NCI-H2196 (cell line): ENCODE measurements around the gene MRPL58.
"Not testable (repeated sequence)": the region's sequence is repeated elsewhere in the genome, so short reads cannot be mapped to it uniquely, and the experiment has no call there.

ENCODE experiments used
- DNase-seq: peaks from one replicate; lab custom pipeline; 2025; ENCODE audit not compliant: unreplicated experiment; lab: John Stamatoyannopoulos, UW

Gene MRPL58

GRCh38 chr17:74987418-74987908 is 25.0 kb upstream of the MRPL58 start, which contains the start of gene CDR2L:
TSS of gene CDR2L (plus strand) at chr17:74987632. CDS start at chr17:74988044, 412 bp downstream.
- DNase-seq = peak; percentile 94

GRCh38 chr17:74987909-74988711 is 24.4 kb upstream of the MRPL58 start:
- no peak for DNase-seq

- DNase-seq = no peak
Observed at GRCh38 chr17:74990581-74991105, 21.8 kb upstream of the MRPL58 start.

GRCh38 chr17:74992223-74992622 is 20.2 kb upstream of the MRPL58 start:
- DNase-seq = no peak

GRCh38 chr17:74994440-74994839 is 18.0 kb upstream of the MRPL58 start:
- no peak for DNase-seq

GRCh38 chr17:74995847-74996246 is 16.6 kb upstream of the MRPL58 start:
- DNase-seq = no peak

- DNase-seq = no peak
Observed at GRCh38 chr17:74998783-74999182, 13.7 kb upstream of the MRPL58 start.

GRCh38 chr17:74999523-74999922 is 12.9 kb upstream of the MRPL58 start:
- DNase-seq = no peak

GRCh38 chr17:75001915-75002843 is 10.3 kb upstream of the MRPL58 start:
- no peak for DNase-seq

- no peak for DNase-seq
Observed at GRCh38 chr17:75003070-75003956, 9.2 kb upstream of the MRPL58 start.

- no peak for DNase-seq
Observed at GRCh38 chr17:75003957-75004355, 8.5 kb upstream of the MRPL58 start.

GRCh38 chr17:75004371-75004770 is 8.1 kb upstream of the MRPL58 start:
- DNase-seq = no peak

- DNase-seq = no peak
Observed at GRCh38 chr17:75005291-75005690, 7.2 kb upstream of the MRPL58 start.

GRCh38 chr17:75006084-75006483 is 6.4 kb upstream of the MRPL58 start:
- not testable (repeated sequence) for DNase-seq

- DNase-seq = no peak
Observed at GRCh38 chr17:75006653-75007052, 5.8 kb upstream of the MRPL58 start.

- no peak for DNase-seq
Observed at GRCh38 chr17:75008373-75008772, 4.1 kb upstream of the MRPL58 start.

- no peak for DNase-seq
Observed at GRCh38 chr17:75009139-75009724, 3.2 kb upstream of the MRPL58 start.

- peak; percentile 93 for DNase-seq
Observed at GRCh38 chr17:75010683-75011400, 1.6 kb upstream of the MRPL58 start.

- DNase-seq = peak; percentile 62
Observed at GRCh38 chr17:75011401-75012095, 922 bp upstream of the MRPL58 start.
